Hematopoietic multipotent progenitor cell treated with erythropoietin and hydrocortisone succinate and interleukin-3 and kit ligand, for 4 days (in vitro differentiated cells): ENCODE results near the gene TEX19.
"Not testable (repeated sequence)": the region's sequence is repeated elsewhere in the genome, so short reads cannot be mapped to it uniquely, and the experiment has no call there.

Experiments used
- DNase-seq: peaks from one replicate; pipeline ENCODE4 v3.0.0-alpha.2; 2015

Gene TEX19

GRCh38 chr17:82359451-82360074, 516 bp downstream of the TEX19 start:
- DNase-seq = not testable (repeated sequence)

GRCh38 chr17:82361885-82362633, 3.0 kb downstream of the TEX19 start:
- no peak for DNase-seq

- no peak for DNase-seq
Observed at GRCh38 chr17:82365606-82366295, 6.7 kb downstream of the TEX19 start.

GRCh38 chr17:82366749-82367148, 7.7 kb downstream of the TEX19 start:
- DNase-seq = no peak

GRCh38 chr17:82367724-82368524, 8.9 kb downstream of the TEX19 start:
- DNase-seq = peak; percentile 70

GRCh38 chr17:82369211-82369610, 10.2 kb downstream of the TEX19 start:
- DNase-seq = no peak

GRCh38 chr17:82370471-82371332, 11.7 kb downstream of the TEX19 start:
- DNase-seq = no peak

- DNase-seq = no peak
Observed at GRCh38 chr17:82371333-82372248, 12.5 kb downstream of the TEX19 start, which contains the start of gene UTS2R. UTS2R (plus strand) TSS chr17:82371765; CDS start chr17:82374325, 2,560 bp downstream.

- DNase-seq = no peak
Observed at GRCh38 chr17:82372249-82373071, 13.4 kb downstream of the TEX19 start.

- DNase-seq = not testable (repeated sequence)
Observed at GRCh38 chr17:82373072-82373452, 14.0 kb downstream of the TEX19 start.

GRCh38 chr17:82373731-82374625, 14.9 kb downstream of the TEX19 start:
- no peak for DNase-seq

- no peak for DNase-seq
Observed at GRCh38 chr17:82374626-82375331, 15.7 kb downstream of the TEX19 start.

- no peak for DNase-seq
Observed at GRCh38 chr17:82375359-82376041, 16.5 kb downstream of the TEX19 start.

GRCh38 chr17:82376042-82376730, 17.1 kb downstream of the TEX19 start:
- no peak for DNase-seq

GRCh38 chr17:82377294-82377693, 18.2 kb downstream of the TEX19 start:
- not testable (repeated sequence) for DNase-seq

GRCh38 chr17:82377924-82378740, 19.1 kb downstream of the TEX19 start:
- DNase-seq = no peak
